ENCODE data around the gene RANBP10.

The RANBP10 gene

GRCh38 chr16:67807148-67807682, 855 bp upstream of the RANBP10 start:
- DNase-seq (ENCODE audit: low read depth) = no peak
- H3K4me3 ChIP-seq (ENCODE audit: control insufficient read depth, low read depth, low read length) = peak overlapping the region; percentile 89
- TF ChIP-seq CTCF (IDR thresholded peaks at IDR 0.05; ENCODE audit: control insufficient read depth, insufficient read depth, low read depth, low read length, missing control alignments) = peak; percentile 28

- DNase-seq (ENCODE audit: low read depth) = no peak
- no peak for TF ChIP-seq CTCF (IDR thresholded peaks at IDR 0.05; ENCODE audit: control insufficient read depth, insufficient read depth, low read depth, low read length, missing control alignments)
- peak overlapping the region; percentile 89 for H3K4me3 ChIP-seq (ENCODE audit: control insufficient read depth, low read depth, low read length)
Observed at GRCh38 chr16:67805718-67806427, 487 bp downstream of the RANBP10 start.

- no peak for DNase-seq (ENCODE audit: low read depth)
- peak overlapping the region; percentile 89 for H3K4me3 ChIP-seq (ENCODE audit: control insufficient read depth, low read depth, low read length)
Observed at GRCh38 chr16:67804853-67805542, 1.4 kb downstream of the RANBP10 start.

GRCh38 chr16:67803894-67804293, 2.5 kb downstream of the RANBP10 start:
- H3K4me3 ChIP-seq (ENCODE audit: control insufficient read depth, low read depth, low read length) = no peak overlapping the region
- no peak for DNase-seq (ENCODE audit: low read depth)
- TF ChIP-seq CTCF (IDR thresholded peaks at IDR 0.05; ENCODE audit: control insufficient read depth, insufficient read depth, low read depth, low read length, missing control alignments) = no peak

More at GRCh38 chr16:67804853-67805542, 1.4 kb downstream of the RANBP10 start:
- no peak for TF ChIP-seq CTCF (IDR thresholded peaks at IDR 0.05; ENCODE audit: control insufficient read depth, insufficient read depth, low read depth, low read length, missing control alignments)

- H3K4me3 ChIP-seq (ENCODE audit: control insufficient read depth, low read depth, low read length) = no peak overlapping the region
- TF ChIP-seq CTCF (IDR thresholded peaks at IDR 0.05; ENCODE audit: control insufficient read depth, insufficient read depth, low read depth, low read length, missing control alignments) = no peak
Observed at GRCh38 chr16:67801883-67802282, 4.5 kb downstream of the RANBP10 start.

GRCh38 chr16:67801241-67801640, 5.1 kb downstream of the RANBP10 start:
- no peak for DNase-seq (ENCODE audit: low read depth)
- no peak for TF ChIP-seq CTCF (IDR thresholded peaks at IDR 0.05; ENCODE audit: control insufficient read depth, insufficient read depth, low read depth, low read length, missing control alignments)

More at GRCh38 chr16:67801883-67802282, 4.5 kb downstream of the RANBP10 start:
- no peak for DNase-seq (ENCODE audit: low read depth)

More at GRCh38 chr16:67801241-67801640, 5.1 kb downstream of the RANBP10 start:
- no peak overlapping the region for H3K4me3 ChIP-seq (ENCODE audit: control insufficient read depth, low read depth, low read length)

Measured in AG09309 (cell line).